Measurements from ENCODE around the gene CCL3.
A peak's percentile ranks its signal among the peaks of the same experiment; 100 is the strongest.
"Not testable (repeated sequence)": the region's sequence is repeated elsewhere in the genome, so short reads cannot be mapped to it uniquely, and the experiment has no call there.

Gene CCL3

DNA sequence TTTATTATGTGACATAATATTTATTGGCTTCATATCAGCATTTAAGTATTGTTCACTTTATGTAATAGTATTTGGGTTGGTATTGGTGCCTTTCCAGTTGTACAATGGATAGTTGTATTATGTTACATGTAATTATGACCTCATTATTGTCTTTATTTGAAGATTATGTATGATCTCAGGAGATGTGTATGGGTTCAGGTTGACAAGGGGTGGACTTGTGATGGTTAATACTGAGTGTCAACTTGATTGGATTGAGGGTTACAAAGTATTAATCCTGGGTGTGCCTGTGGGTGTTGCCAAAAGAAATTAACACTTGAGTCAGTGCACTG, 25.7 kb upstream of the CCL3 start:
- not testable (repeated sequence) for DNase-seq (ENCODE audit: low read depth)

DNA sequence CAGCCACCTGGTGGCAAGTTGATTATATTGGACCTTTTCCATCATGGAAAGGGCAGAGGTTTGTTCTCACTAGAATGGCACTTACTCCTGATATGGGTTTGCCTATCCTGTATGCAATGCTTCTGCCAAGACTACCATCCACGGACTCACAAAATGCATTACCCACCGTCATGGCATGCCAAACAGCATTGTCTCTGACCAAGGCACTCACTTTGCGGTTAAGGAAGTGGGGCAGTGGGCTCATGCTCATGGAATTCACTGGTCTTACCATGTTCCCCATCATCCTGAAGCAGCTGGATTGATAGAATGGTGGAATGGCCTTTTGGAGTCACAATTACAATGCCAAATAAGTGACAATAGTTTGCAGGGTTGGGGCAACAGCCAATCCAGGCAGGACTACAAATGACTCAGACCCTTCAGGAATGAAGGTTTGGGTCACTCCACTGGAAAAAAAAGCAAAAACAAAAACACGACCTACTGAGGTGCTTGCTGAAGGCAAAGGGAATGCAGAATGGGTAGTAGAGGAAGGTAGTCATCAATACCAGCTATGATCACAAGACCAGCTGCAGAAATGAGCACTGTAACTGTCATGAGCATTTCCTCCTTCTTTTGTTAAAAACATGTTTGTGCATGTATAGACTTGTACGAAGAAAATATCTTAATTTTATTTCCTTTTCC, 25.2 kb upstream of the CCL3 start:
- not testable (repeated sequence) for DNase-seq (ENCODE audit: low read depth)

DNA sequence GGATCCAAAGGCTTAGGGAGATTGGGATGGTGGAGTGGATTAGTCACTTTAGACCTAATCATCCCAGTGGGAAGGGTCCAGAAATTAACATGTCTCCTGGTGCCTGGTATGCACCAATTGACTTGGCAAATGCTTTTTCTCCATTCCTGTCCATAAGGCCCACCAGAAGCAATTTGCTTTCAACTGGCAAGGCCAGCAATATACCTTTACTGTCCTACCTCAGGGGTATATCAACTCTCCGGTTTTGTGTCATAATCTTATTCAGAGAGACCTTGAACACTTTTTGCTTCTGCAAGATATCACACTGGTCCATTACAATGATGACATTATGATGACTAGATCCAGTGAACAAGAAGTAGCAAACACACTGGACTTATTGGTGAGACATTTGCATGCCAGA, 23.2 kb upstream of the CCL3 start:
- DNase-seq (ENCODE audit: low read depth) = not testable (repeated sequence)

DNA sequence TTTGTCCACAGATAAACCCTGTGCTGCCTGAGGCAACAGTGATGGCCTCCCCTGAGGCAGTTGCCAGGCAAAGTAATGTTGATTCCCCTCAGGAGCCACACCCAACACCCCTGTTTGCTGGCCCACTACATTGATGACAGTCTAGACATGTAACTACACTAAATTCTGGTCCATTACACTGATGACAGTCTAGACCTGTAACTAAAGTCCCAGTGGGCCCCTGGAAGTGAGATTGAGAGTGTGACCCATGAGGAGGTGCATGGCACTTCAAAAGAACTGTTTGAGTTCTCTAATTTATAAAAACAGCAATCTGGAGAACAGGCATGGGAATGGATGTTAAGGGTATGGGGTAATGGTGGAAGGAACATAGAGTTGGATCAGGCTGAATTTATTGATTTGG, 22.6 kb upstream of the CCL3 start:
- no peak for DNase-seq (ENCODE audit: low read depth)

DNA sequence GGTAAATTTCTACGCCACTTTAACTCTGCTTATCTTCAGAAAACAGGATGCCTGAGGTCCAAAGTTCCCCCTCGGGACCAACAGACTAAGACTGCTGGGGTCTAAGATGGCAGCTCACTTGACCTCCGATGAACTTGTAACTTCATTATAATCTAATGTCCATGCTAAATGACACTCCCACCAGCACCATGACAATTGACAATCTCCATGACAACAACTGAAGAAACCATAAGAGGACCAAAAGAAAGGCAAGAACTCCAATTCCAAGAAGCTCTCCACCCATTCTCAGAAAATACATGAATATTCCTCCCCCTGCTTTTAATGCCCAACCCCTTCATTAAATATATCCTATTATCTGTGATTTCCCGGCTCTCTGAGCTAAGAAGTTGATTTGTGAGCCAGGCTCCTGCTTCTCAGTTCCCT, 21.1 kb upstream of the CCL3 start:
- no peak for DNase-seq (ENCODE audit: low read depth)

DNA sequence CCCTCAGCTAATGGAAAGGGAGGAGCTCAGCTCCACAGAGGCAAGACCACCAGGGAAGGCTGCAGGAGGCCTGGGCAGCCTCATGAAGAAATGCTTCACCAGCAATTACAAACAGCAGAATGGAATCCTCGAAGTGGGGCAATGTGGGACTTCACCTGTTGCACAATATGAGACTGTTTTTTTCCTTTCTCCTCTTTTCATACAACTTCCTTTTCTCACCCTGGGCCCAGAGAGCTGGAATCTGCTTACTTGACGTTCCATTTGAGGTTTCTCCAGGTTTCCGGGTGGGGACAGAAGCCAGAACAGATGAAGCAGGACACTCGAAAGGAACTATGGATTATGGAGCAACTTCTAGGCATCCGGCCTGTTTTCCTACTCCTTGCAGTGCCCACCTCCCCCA, 18.3 kb upstream of the CCL3 start:
- peak; percentile 4 for DNase-seq (ENCODE audit: low read depth)

DNA sequence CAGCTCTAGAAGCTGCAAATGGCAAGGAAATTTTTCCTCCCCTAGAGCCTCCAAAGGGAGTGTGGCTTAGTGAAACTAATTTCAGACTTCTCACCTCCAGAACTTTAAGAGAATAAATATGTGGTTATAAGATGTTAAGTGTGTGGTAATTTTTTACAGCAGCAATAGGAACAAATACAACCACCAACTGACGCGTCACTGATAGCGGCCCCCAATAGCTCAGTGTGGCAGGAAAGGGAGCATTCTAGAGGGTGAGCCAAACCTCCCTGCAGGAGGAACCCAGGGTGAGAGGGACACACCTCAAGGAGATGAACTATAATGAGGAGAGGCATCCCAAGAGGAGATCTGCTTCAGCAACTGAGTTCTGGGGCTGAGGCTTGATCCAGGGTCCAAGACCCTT, 17.7 kb upstream of the CCL3 start:
- no peak for DNase-seq (ENCODE audit: low read depth)

DNA sequence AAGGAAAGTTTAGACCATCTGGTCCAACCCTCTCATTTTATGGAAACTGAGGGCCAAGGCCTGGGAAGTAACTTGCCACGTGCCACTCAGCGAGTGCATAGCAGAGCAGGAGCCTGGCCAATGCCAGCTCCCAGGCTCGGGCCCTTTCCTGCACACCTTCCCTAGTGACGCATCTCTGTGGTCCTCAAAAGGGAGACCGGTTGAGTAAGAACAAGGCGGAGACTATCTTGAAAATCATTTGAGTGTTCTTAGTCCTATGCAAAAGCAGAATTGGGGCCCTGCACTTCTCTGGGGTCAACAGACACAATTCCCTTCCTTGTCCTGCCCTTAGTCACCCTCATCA, 16.5 kb upstream of the CCL3 start:
- no peak for DNase-seq (ENCODE audit: low read depth)

DNA sequence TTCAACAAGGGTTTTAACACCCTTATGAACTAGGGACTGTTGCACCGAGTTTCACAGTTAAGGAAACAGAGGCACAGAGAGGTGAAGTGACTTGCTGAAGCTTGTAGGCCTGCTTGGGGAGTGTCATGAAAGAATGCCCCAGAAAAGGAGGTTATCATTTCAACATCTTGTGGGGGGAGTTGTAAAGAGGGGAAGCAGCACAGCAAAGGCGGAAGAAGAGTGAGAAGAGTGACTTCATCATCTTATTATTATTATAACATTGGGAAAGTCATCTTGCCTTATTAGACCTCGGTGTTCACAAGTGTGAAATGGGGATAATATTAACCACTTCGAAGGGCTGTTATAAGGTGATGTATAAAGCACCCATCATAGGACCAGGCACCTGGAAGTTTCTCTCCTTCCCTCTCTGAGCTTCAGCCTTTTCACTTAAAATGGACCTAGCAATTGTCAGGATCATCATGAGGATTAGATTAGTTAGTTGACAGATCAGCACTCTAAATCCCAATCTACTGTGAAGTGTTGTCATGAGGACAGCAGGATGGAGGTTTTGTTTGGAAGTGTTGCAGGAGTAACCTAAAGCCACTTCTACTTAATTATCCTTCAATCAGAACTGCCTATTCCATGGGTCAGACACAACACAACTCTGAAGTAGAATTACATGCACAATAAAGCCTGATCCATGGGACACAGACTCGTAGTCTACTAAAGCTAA, 16.0 kb upstream of the CCL3 start:
- DNase-seq (ENCODE audit: low read depth) = no peak

DNA sequence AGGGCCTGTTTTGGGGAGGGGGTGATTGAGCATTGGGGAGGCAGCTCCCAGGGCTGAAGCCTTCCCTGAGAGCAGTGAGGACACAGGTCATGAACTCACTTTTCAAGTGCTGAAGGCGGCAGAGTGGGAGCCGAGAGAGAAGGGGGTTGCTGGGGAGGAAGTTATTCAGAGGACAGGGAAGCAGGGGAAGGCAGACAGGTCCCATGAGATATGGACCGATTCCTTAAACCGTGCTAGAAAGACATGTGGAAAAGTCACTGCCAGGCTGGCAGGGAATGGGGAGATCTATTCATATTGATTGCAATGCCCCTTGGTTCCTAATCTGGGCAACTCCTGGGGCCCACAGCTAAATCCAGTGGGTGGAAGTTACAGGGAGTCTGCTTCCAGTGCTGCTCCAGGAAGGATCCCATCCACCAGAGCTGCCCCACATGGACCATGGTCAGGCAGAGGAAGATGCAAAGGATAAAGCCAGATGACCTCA, 14.8 kb upstream of the CCL3 start:
- no peak for DNase-seq (ENCODE audit: low read depth)

DNA sequence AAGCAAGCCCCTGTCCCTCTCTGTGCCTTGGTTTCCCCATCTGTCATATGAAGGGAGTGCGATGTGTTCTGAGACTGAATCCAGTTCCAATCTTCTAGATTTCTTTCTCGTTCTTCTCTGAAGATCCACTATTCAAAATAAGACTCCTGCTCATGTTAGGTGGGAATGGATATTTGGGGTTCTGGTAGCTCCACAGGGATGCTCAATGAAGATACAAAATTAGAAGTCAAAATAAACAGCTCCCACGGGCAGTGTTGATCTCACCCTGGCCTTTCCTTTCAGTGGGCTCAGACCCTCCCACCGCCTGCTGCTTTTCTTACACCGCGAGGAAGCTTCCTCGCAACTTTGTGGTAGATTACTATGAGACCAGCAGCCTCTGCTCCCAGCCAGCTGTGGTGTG, 14.3 kb upstream of the CCL3 start:
- DNase-seq (ENCODE audit: low read depth) = not testable (repeated sequence)

DNA sequence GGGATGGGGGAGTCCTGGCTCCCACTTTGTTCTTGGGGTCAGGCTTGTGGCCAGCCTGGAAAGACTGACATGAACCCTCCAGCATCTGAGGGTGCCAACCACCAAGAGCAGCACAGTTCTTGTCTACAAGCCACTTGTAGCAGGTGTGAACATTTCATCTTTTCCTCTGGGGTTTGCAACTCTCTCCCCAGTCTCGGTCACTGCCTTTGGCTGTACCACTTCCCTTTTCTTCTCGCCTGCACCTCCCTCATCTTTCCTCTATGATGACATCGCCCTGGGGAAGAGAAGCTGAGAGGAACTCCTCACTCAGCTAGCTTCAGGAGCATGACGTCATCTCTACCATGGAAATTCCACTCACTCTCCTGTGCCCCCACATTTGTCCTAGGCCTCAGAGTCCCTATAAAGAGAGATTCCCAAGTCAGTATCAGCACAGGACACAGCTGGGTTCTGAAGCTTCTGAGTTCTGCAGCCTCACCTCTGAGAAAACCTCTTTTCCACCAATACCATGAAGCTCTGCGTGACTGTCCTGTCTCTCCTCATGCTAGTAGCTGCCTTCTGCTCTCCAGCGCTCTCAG, 13.5 kb upstream of the CCL3 start, which contains the start of gene CCL4:
TSS of gene CCL4 (plus strand) at position 427 of the 575 bp plus-strand sequence. CDS start at position 506, 79 bp downstream.
- DNase-seq (ENCODE audit: low read depth) = not testable (repeated sequence)

DNA sequence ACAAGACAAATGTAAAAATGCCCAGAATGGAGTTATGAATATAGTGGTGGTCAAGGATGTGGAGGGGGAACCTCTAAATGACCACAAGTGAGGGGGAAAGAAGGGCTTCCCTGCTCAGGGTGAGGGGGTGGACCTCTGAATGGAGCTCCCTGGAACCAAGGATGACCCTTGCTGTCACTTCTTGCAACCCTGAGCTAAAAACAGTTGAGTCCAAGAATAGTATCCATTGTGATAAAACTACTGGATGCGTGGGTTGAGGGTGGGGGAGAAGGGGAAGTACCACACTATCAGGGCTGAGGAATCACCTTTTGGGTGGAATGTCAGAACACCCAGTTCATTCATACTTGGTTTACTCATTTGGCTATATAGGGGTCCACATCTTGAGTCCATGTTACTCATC, 9.1 kb upstream of the CCL3 start:
- not testable (repeated sequence) for DNase-seq (ENCODE audit: low read depth)

DNA sequence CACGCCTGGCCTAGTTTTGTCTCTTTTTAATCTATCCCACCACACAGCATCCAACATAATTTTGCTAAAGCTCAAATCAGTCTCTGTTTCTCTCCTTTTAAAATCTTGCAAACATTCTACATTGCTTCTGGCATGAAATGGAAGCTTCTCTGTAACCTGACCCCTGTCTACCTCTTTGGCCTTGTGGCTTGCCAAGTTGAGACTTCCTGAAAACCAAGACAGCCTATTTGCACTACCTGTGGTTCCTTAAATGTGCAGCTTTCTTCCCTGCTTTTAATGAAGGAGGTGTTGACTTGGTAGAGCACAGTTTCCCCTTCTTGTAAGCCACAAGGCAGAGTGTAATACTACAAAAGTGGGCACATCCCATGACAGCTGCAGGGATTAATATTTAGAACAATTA, 6.0 kb upstream of the CCL3 start:
- DNase-seq (ENCODE audit: low read depth) = no peak

DNA sequence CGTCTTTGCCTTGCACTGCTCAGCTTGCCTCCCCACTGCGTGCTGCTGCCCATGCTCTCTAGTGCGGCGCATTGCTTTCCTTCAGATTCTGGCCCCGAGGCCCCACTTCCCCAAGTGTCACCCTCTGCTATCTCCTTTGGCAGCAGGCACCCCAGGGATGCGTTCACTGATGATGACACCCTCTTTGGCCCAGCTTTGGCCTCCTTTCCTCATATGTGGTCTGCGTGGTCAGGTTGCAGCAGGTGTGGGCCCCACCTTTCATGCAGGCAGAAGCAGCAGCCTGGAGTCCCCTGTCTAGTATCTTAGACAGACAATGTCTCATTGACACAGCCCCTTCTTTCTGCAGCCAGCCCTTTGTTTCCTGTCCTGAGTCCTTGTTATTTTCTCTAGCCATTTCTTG, 4.8 kb upstream of the CCL3 start:
- no peak for DNase-seq (ENCODE audit: low read depth)

DNA sequence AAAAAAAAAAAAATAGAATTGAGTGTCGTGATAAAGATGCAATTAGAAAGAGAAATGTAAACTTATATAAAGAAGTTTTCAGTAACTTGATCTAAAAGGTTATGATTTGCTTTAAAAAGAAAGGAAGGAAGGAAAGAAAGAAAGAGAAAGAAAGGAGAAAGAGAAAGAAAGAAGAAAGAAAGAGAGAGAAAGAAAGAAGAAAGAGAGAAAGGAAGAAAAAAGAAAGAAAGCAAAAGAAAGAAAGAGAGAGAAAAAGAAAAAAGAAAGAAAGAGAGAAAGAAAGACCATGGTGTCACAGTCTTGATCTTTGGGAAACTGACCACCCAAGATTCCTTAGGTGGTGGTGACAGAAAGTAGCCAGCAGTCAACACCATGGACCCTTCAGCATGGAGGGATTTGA, 4.3 kb upstream of the CCL3 start:
- DNase-seq (ENCODE audit: low read depth) = no peak

DNA sequence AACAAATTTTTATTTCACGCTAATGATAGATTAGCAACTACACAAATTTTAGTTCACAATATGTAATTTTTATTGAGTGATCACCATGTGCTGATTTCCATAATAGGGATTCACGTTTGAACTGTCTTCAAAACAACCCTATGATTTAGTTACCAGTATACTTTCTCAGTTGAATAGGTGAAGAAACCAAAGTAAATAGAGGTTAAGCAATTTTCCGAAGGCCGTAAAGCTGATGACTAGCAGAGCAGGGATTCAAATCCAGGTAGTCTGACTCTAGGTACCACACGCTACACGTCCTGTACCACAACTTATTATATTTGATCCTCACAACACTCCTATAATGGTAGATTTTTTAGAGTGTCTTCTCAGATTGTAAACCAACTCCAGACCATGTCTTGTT, 2.8 kb upstream of the CCL3 start:
- not testable (repeated sequence) for DNase-seq (ENCODE audit: low read depth)

DNA sequence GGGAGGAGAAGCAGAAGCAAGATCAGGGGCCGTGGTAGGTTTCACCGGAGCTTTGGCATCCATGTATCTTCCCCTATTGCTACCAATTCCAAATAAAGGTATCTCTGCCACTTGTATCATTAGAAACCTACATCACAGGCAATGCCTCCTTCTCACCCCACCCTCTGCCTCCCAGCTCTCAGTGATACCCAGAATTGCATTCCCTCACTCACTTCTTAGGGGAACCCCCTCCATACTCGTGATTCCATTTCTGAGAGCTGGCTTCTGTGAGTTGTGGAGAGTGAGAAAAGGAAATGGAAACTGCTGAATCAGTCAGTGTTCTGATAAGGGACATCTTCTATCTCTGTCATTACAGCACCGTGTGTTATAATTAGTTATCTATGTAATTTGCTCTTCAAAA, 2.3 kb upstream of the CCL3 start:
- no peak for DNase-seq (ENCODE audit: low read depth)

DNA sequence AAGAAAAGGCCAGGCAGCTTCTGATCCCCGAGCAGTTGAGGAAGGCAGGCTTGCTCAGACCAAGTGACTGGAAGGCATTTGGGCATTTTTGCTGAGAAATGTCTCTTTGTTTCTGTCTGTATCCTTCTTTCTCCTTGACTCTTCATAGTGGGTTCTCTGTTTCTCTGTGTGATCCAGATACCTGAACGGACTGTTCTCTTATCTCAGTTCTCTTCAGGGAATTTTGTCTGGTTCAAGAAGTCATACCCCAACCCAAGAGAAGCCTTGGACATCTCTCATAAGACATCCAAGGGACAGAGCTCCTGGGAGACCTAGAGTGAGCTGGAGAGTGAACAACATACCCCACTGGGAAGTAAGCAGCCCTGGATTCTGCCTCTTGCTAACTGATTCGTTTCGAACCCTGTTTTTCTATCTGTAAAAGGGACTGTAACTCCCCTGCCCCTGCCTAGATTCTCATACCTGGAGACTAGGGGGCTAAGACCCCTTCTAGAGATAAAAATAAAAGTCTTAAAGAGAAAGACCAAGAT, 541 bp downstream of the CCL3 start:
- DNase-seq (ENCODE audit: low read depth) = no peak

DNA sequence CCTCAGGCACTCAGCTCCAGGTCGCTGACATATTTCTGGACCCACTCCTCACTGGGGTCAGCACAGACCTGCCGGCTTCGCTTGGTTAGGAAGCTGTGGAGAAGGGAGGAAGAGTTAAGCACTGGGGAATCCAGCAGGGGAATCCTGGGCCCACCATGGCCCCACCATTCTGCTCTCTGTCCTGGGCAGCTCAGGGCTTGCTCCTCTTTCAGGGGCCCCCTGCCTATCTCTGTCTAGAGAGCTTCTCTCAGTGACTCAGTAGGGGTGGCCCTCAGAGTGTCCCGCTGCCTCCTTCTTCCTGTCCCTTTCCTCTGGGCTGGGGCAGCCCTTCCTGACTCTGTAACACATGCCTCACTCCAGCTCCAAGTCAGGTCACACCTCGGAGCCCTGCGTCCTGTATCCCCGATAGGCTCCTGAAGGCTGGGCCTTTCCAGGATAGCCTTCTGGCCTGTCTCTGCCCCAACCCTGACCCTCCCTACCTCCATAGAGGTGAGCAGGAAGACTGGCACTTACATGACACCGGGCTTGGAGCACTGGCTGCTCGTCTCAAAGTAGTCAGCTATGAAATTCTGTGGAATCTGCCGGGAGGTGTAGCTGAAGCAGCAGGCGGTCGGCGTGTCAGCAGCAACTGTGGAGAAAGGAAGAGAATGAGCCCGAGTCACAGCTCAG, 1.1 kb downstream of the CCL3 start:
- no peak for DNase-seq (ENCODE audit: low read depth)

DNA sequence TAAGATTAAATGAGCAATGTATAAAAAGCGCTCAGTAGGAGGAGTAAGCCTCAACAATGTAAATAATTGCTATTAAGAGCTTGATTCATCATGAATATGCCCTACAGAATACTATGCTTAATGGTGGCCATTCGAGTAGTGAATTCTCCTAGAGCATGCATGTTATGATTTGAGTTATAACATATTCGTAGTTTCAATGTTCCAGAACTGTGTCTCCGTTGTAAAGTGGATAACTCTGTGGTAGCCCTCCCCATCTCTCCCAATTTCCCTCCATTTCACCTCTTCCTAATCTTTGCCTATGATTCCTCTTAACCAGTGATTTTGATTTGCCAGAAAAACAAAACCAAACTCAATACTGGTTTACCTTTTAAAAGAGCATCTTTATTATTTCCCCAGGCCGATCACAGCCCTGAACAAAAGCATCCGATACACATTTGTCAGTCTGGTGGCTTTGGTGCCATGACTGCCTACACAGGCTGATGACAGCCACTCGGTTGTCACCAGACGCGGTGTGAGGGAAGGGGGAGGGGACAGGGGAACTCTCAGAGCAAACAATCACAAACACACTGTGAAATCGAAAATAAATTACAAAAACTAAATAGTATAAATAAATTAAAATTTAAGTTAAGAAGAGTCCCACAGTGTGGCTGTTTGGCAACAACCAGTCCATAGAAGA, 1.9 kb downstream of the CCL3 start:
- not testable (repeated sequence) for DNase-seq (ENCODE audit: low read depth)

DNA sequence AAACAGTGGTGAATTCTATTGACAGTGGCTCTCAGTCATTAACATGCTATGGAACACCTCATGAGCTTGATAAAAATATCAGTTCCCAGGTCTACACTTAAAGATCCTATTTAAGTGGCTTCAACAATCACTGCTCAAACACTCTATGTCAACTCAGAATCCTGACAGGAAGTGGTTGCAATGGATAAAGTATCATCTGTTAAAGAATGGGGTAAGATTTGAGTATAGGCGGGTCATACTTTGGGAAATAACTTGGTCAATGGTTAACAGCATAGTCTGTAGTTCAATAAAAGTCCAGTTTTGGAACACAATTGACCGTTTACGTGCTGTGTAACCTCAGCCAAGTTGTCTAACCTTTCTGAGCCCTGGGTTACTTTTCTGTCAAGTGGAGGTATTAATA, 2.5 kb downstream of the CCL3 start:
- DNase-seq (ENCODE audit: low read depth) = not testable (repeated sequence)
